Osteoblast (primary cell): ENCODE data around the gene GAS2. TPM values are rescaled to one million over a fixed set of nuclear protein-coding genes. Genes with fewer than 3 reads are reported as not detected.

Experiments
- DNase-seq: peaks from one replicate; pipeline ENCODE4 v3.0.0; 2011; ENCODE audit warnings: low spot score, mixed read lengths; ENCODE audit not compliant: insufficient read length; ENCODE audit errors: missing footprints
- H2AFZ ChIP-seq: 2 replicates; pipeline ENCODE4 v1.6.0; 2011; ENCODE audit warnings: mild to moderate bottlenecking, low read length
- H3K27ac ChIP-seq: 2 replicates; pipeline ENCODE4 v1.5.1; 2011; ENCODE audit warnings: mild to moderate bottlenecking, low read depth, low read length, moderate library complexity
- H3K27me3 ChIP-seq: 2 replicates; pipeline ENCODE4 v1.6.0; 2012; ENCODE audit warnings: mild to moderate bottlenecking, control low read depth, inconsistent platforms, low read length, moderate library complexity; ENCODE audit not compliant: insufficient read depth
- H3K36me3 ChIP-seq: 2 replicates; pipeline ENCODE4 v1.5.1; 2011; ENCODE audit warnings: mild to moderate bottlenecking, low read length, control low read depth, moderate library complexity; ENCODE audit not compliant: insufficient read depth
- H3K4me1 ChIP-seq: 2 replicates; pipeline ENCODE4 v1.5.1; 2011; ENCODE audit warnings: mild to moderate bottlenecking, low read length, control low read depth, moderate library complexity; ENCODE audit not compliant: insufficient read depth
- H3K4me2 ChIP-seq: 2 replicates; pipeline ENCODE4 v1.6.0; 2011; ENCODE audit warnings: mild to moderate bottlenecking, low read length; ENCODE audit not compliant: insufficient read depth
- H3K4me3 ChIP-seq: fragments of 200-600 bp; sonication (generic); 3 replicates; pipeline ENCODE4 v1.5.1; 2012; ENCODE audit warnings: mild to moderate bottlenecking, low read length, inconsistent platforms; ENCODE audit not compliant: insufficient read depth
- H3K79me2 ChIP-seq: 2 replicates; pipeline ENCODE4 v1.6.0; 2012; ENCODE audit warnings: mild to moderate bottlenecking, low read length, control low read depth, inconsistent platforms; ENCODE audit not compliant: insufficient read depth
- H3K9me3 ChIP-seq: 2 replicates; pipeline ENCODE4 v1.5.1; 2011; ENCODE audit warnings: low read depth, low read length, control low read depth
- H4K20me1 ChIP-seq: 2 replicates; pipeline ENCODE4 v1.6.0; 2012; ENCODE audit warnings: mild to moderate bottlenecking, low read length, control low read depth; ENCODE audit not compliant: insufficient read depth
- CTCF ChIP-seq: IDR thresholded peaks from 2 replicates; pipeline ENCODE4 v1.5.1; 2011; ENCODE audit warnings: mild to moderate bottlenecking, low read depth, low read length, moderate library complexity; ENCODE audit errors: extremely low read depth
- total RNA-seq: library from RNA; depleted of rRNA; stranded (reverse); fragments of >200 nt; gene quantifications from 2 replicates; pipeline ENCODE4 v1.2.3, GENCODE V29; 2012

GAS2 gene
- total RNA-seq, 1 donor = 0.36 TPM

GRCh38 chr11:22656130-22656529 lies 10.3 kb upstream of the GAS2 start:
- TF ChIP-seq CTCF = no peak
- no peak overlapping the region for H2AFZ ChIP-seq

DNA sequence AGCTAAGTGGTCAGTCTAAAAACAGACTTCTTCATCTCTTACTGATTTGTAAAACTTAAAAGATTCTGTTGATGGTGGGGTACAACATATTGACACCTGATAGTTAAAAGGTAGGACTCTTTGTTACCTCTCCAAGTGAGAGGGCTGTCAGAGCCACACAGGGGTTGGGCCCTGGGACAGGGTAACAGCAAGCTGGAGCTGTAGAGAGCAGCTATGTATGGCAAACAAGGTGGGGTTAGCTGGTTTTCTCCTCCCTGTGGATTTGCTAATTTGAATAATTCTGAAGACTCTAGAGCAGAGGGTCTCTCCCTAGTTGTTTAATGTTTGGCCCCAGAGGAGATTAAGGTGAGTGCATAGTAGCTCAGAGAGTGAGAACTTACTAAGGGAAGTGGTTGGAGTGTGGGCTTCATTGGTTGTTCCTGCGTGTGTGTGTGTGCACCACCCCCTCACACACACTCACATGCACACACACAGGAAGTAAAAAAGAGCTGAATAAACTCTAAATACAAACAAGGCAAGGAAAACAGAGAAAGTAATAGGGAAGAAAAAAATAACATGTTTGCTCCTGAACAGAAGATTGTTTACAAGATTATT lies 9.2 kb upstream of the GAS2 start:
- no peak for DNase-seq
- no peaks in the 10 kb centered on the region for H3K9me3 ChIP-seq
- TF ChIP-seq CTCF = no peak

More at GRCh38 chr11:22656130-22656529, 10.3 kb upstream of the GAS2 start:
- H3K4me2 ChIP-seq = no peak overlapping the region
- no peaks in the 10 kb centered on the region for H3K27me3 ChIP-seq
- H3K4me1 ChIP-seq = no peaks in the 10 kb centered on the region
- H3K4me3 ChIP-seq = no peak overlapping the region
- no peaks in the 10 kb centered on the region for H3K9me3 ChIP-seq
- H3K27ac ChIP-seq = no peak overlapping the region
- no peaks in the 10 kb centered on the region for H4K20me1 ChIP-seq
- no peaks in the 10 kb centered on the region for H3K36me3 ChIP-seq
- DNase-seq = no peak
- H3K79me2 ChIP-seq = no peaks in the 10 kb centered on the region

DNA sequence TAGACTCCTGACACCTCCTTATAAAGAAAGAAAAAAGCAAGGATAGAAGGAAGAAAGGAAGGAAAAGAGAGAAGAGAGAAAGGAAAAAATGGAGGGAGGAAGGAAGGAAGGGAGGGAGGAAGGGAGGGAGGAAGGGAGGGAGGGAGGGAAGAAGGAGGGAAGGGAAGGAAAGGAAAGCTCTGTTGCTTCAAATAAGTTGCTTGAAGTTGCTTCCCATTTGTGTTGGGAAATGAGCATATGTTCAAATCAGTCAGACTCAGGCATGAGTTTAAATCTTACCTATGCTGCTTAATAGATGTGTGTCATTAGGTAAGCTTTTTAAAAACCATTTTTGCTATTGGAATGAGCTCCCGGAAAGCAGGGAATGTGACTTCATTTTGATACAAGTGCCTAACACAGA lies 6.6 kb upstream of the GAS2 start:
- Histone ChIP-seq H4K20me1 (no peaks in the 10 kb centered on the region), H3K36me3 (no peaks in the 10 kb centered on the region), H2AFZ (no peak overlapping the region), H3K9me3 (no peaks in the 10 kb centered on the region), H3K4me1 (no peaks in the 10 kb centered on the region), H3K27ac (no peak overlapping the region), H3K4me2 (no peak overlapping the region), H3K27me3 (no peaks in the 10 kb centered on the region), H3K79me2 (no peaks in the 10 kb centered on the region), H3K4me3 (no peak overlapping the region)
- no peak for TF ChIP-seq CTCF
- DNase-seq = no peak

More for the DNA sequence above, 9.2 kb upstream of the GAS2 start:
- no peaks in the 10 kb centered on the region for H3K4me1 ChIP-seq
- no peak overlapping the region for H3K27ac ChIP-seq
- no peaks in the 10 kb centered on the region for H4K20me1 ChIP-seq
- H3K27me3 ChIP-seq = no peaks in the 10 kb centered on the region
- no peaks in the 10 kb centered on the region for H3K36me3 ChIP-seq
- H2AFZ ChIP-seq = no peak overlapping the region
- no peak overlapping the region for H3K4me2 ChIP-seq
- H3K4me3 ChIP-seq = no peak overlapping the region
- no peaks in the 10 kb centered on the region for H3K79me2 ChIP-seq

GRCh38 chr11:22666688-22667439 lies 453 bp downstream of the GAS2 start:
- Histone ChIP-seq H3K27me3 (no peaks in the 10 kb centered on the region), H3K79me2 (no peaks in the 10 kb centered on the region), H3K4me3 (peak overlapping the region; percentile 12), H3K27ac (no peak overlapping the region), H4K20me1 (no peaks in the 10 kb centered on the region), H3K9me3 (no peaks in the 10 kb centered on the region), H3K4me1 (no peaks in the 10 kb centered on the region), H3K4me2 (peak overlapping the region; percentile 34), H2AFZ (no peak overlapping the region), H3K36me3 (no peaks in the 10 kb centered on the region)
- TF ChIP-seq CTCF = no peak
- no peak for DNase-seq
